WTC11 (cell line): Measurements from ENCODE around the gene TNC. TPM values are rescaled to one million over a fixed set of nuclear protein-coding genes. Genes with fewer than 3 reads are reported as not detected.

Source experiments
- ATAC-seq: fragments of 200-7000 bp; cut with Tn5 transposase; 2 replicates; pipeline ENCODE4 v1.10.0; 2021; ENCODE audit warnings: mild to moderate bottlenecking, moderate library complexity
- CTCF ChIA-PET: fragments of 300-600 bp; sonication (Branson Sonifier 250); formaldehyde crosslinking; loops from one replicate; lab custom pipeline; 2021; ENCODE audit warnings: antibody characterized with exemption; lab: Charles Lee
- POLR2A ChIA-PET: fragments of 350-600 bp; sonication (Branson Sonifier 250); formaldehyde crosslinking; loops from one replicate; lab custom pipeline; 2021; ENCODE audit warnings: antibody characterized with exemption; lab: Charles Lee
- DNase-seq: peaks from one replicate; pipeline ENCODE4 v3.0.0; 2021; ENCODE audit warnings: low spot score
- H3K27ac Mint-ChIP-seq: 2 replicates; pipeline ENCODE4 v1.8.0; 2021; ENCODE audit warnings: mixed read lengths
- H3K27me3 Mint-ChIP-seq: 2 replicates; pipeline ENCODE4 v1.8.0; 2021; ENCODE audit warnings: low read depth, mild to moderate bottlenecking, moderate library complexity, mixed read lengths
- H3K36me3 Mint-ChIP-seq: 2 replicates; pipeline ENCODE4 v1.8.0; 2021; ENCODE audit warnings: mixed read lengths
- H3K4me1 Mint-ChIP-seq: 2 replicates; pipeline ENCODE4 v1.8.0; 2022; ENCODE audit warnings: mixed read lengths
- H3K4me3 Mint-ChIP-seq: 2 replicates; pipeline ENCODE4 v1.8.0; 2021; ENCODE audit warnings: mild to moderate bottlenecking, moderate library complexity, mixed read lengths
- H3K9me3 Mint-ChIP-seq: 2 replicates; pipeline ENCODE4 v1.8.0; 2021; ENCODE audit warnings: mixed read lengths
- ARID4B ChIP-seq: sonication (generic); formaldehyde crosslinking; IDR thresholded peaks from 2 replicates; pipeline ENCODE4 v1.8.0; 2023; ENCODE audit warnings: missing genetic modification reagents, mild to moderate bottlenecking, borderline replicate concordance
- ESRRA ChIP-seq: sonication (generic); formaldehyde crosslinking; IDR thresholded peaks from 2 replicates; pipeline ENCODE4 v1.8.1; 2022; ENCODE audit warnings: mild to moderate bottlenecking, missing genetic modification reagents, borderline replicate concordance
- IRF1 ChIP-seq: sonication (generic); formaldehyde crosslinking; IDR thresholded peaks from 2 replicates; pipeline ENCODE4 v1.8.0; 2023; ENCODE audit warnings: missing genetic modification reagents
- MAX ChIP-seq: sonication (generic); formaldehyde crosslinking; IDR thresholded peaks from 2 replicates; pipeline ENCODE4 v1.8.0; 2022; ENCODE audit warnings: mild to moderate bottlenecking, missing genetic modification reagents
- MXD4 ChIP-seq: fragments of 250-450 bp; sonication (Bioruptor Pico); IDR thresholded peaks from 2 replicates; pipeline ENCODE4 v1.8.0; 2021; ENCODE audit warnings: mild to moderate bottlenecking, moderate library complexity, borderline replicate concordance
- TCF7 ChIP-seq: sonication (generic); formaldehyde crosslinking; IDR thresholded peaks from 2 replicates; pipeline ENCODE4 v1.8.0; 2022; ENCODE audit warnings: mild to moderate bottlenecking, low read depth, missing genetic modification reagents, moderate library complexity
- ZNF317 ChIP-seq: sonication (generic); formaldehyde crosslinking; IDR thresholded peaks from 2 replicates; pipeline ENCODE4 v1.8.1; 2023; ENCODE audit warnings: low read depth, mild to moderate bottlenecking, moderate library complexity, missing genetic modification reagents, borderline replicate concordance
- total RNA-seq: library from RNA; stranded (reverse); gene quantifications from 3 replicates; pipeline ENCODE4 v1.2.3, GENCODE V29; 2021
- TF ChIP-seq, protein P1 (sequence below): fragments of 250-450 bp; sonication (Bioruptor Pico); IDR thresholded peaks from 2 replicates; pipeline ENCODE4 v1.9.0; 2021; ENCODE audit warnings: mild to moderate bottlenecking, borderline replicate concordance
- TF ChIP-seq, protein P2 (sequence below): sonication (generic); formaldehyde crosslinking; IDR thresholded peaks from 2 replicates; pipeline ENCODE4 v1.8.0; 2023; ENCODE audit warnings: mild to moderate bottlenecking, missing genetic modification reagents
- TF ChIP-seq, protein P3 (sequence below): sonication (generic); formaldehyde crosslinking; IDR thresholded peaks from 2 replicates; pipeline ENCODE4 v1.8.1; 2022; ENCODE audit warnings: missing genetic modification reagents, borderline replicate concordance
- TF ChIP-seq, protein P4 (sequence below): fragments of 250-450 bp; sonication (Bioruptor Pico); IDR thresholded peaks from 2 replicates; pipeline ENCODE4 v1.9.0; 2021; ENCODE audit warnings: mild to moderate bottlenecking

Gene TNC
- total RNA-seq, 1 experiment from 2014 or later: 4.5 TPM

- Mint-ChIP-seq H3K9me3 (no peaks in the 10 kb centered on the region), H3K4me3 (no peak overlapping the region), H3K36me3 (no peaks in the 10 kb centered on the region), H3K27ac (no peak overlapping the region), H3K27me3 (peaks cover 19% of the 10 kb centered on the region), H3K4me1 (peaks cover 9% of the 10 kb centered on the region)
- POLR2A ChIA-PET: no interaction called here
- ATAC-seq: no peak
- no peak for DNase-seq
- TF ChIP-seq MAX (CRISPR knock-in tag) (no peak), ARID4B (CRISPR knock-in tag) (no peak), MXD4 (CRISPR knock-in tag) (no peak), ESRRA (no peak), TCF7 (CRISPR knock-in tag) (no peak), IRF1 (CRISPR knock-in tag) (no peak)
- TF ChIP-seq, protein P1, sequence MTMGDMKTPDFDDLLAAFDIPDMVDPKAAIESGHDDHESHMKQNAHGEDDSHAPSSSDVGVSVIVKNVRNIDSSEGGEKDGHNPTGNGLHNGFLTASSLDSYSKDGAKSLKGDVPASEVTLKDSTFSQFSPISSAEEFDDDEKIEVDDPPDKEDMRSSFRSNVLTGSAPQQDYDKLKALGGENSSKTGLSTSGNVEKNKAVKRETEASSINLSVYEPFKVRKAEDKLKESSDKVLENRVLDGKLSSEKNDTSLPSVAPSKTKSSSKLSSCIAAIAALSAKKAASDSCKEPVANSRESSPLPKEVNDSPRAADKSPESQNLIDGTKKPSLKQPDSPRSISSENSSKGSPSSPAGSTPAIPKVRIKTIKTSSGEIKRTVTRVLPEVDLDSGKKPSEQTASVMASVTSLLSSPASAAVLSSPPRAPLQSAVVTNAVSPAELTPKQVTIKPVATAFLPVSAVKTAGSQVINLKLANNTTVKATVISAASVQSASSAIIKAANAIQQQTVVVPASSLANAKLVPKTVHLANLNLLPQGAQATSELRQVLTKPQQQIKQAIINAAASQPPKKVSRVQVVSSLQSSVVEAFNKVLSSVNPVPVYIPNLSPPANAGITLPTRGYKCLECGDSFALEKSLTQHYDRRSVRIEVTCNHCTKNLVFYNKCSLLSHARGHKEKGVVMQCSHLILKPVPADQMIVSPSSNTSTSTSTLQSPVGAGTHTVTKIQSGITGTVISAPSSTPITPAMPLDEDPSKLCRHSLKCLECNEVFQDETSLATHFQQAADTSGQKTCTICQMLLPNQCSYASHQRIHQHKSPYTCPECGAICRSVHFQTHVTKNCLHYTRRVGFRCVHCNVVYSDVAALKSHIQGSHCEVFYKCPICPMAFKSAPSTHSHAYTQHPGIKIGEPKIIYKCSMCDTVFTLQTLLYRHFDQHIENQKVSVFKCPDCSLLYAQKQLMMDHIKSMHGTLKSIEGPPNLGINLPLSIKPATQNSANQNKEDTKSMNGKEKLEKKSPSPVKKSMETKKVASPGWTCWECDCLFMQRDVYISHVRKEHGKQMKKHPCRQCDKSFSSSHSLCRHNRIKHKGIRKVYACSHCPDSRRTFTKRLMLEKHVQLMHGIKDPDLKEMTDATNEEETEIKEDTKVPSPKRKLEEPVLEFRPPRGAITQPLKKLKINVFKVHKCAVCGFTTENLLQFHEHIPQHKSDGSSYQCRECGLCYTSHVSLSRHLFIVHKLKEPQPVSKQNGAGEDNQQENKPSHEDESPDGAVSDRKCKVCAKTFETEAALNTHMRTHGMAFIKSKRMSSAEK (CRISPR knock-in tag): no peak
- TF ChIP-seq, protein P2, sequence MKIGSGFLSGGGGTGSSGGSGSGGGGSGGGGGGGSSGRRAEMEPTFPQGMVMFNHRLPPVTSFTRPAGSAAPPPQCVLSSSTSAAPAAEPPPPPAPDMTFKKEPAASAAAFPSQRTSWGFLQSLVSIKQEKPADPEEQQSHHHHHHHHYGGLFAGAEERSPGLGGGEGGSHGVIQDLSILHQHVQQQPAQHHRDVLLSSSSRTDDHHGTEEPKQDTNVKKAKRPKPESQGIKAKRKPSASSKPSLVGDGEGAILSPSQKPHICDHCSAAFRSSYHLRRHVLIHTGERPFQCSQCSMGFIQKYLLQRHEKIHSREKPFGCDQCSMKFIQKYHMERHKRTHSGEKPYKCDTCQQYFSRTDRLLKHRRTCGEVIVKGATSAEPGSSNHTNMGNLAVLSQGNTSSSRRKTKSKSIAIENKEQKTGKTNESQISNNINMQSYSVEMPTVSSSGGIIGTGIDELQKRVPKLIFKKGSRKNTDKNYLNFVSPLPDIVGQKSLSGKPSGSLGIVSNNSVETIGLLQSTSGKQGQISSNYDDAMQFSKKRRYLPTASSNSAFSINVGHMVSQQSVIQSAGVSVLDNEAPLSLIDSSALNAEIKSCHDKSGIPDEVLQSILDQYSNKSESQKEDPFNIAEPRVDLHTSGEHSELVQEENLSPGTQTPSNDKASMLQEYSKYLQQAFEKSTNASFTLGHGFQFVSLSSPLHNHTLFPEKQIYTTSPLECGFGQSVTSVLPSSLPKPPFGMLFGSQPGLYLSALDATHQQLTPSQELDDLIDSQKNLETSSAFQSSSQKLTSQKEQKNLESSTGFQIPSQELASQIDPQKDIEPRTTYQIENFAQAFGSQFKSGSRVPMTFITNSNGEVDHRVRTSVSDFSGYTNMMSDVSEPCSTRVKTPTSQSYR (CRISPR knock-in tag): no peak
- TF ChIP-seq, protein P3, sequence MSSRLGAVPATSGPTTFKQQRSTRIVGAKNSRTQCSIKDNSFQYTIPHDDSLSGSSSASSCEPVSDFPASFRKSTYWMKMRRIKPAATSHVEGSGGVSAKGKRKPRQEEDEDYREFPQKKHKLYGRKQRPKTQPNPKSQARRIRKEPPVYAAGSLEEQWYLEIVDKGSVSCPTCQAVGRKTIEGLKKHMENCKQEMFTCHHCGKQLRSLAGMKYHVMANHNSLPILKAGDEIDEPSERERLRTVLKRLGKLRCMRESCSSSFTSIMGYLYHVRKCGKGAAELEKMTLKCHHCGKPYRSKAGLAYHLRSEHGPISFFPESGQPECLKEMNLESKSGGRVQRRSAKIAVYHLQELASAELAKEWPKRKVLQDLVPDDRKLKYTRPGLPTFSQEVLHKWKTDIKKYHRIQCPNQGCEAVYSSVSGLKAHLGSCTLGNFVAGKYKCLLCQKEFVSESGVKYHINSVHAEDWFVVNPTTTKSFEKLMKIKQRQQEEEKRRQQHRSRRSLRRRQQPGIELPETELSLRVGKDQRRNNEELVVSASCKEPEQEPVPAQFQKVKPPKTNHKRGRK (CRISPR knock-in tag): no peak
- CTCF ChIA-PET: interaction anchor here (1.0 kb wide), 1 partner anchor 18 kb away, joined by 6 read pairs; no protein-coding TSS in a partner anchor
Measured at GRCh38 chr9:115046824-115047223, 71.1 kb downstream of the TNC start.

GRCh38 chr9:115046199-115046598 is 71.8 kb downstream of the TNC start:
- no peak for ATAC-seq
- H3K27ac Mint-ChIP-seq: no peak overlapping the region
- DNase-seq: no peak
- peaks cover 9% of the 10 kb centered on the region for H3K4me1 Mint-ChIP-seq
- peaks cover 19% of the 10 kb centered on the region for H3K27me3 Mint-ChIP-seq
- ChIA-PET POLR2A (no interaction called here), CTCF (no interaction called here)
- no peaks in the 10 kb centered on the region for H3K9me3 Mint-ChIP-seq
- H3K36me3 Mint-ChIP-seq: no peaks in the 10 kb centered on the region
- no peak overlapping the region for H3K4me3 Mint-ChIP-seq
- no peak for TF ChIP-seq ARID4B (CRISPR knock-in tag)
- TF ChIP-seq ZNF317 (CRISPR knock-in tag): no peak
- TF ChIP-seq, protein P4, sequence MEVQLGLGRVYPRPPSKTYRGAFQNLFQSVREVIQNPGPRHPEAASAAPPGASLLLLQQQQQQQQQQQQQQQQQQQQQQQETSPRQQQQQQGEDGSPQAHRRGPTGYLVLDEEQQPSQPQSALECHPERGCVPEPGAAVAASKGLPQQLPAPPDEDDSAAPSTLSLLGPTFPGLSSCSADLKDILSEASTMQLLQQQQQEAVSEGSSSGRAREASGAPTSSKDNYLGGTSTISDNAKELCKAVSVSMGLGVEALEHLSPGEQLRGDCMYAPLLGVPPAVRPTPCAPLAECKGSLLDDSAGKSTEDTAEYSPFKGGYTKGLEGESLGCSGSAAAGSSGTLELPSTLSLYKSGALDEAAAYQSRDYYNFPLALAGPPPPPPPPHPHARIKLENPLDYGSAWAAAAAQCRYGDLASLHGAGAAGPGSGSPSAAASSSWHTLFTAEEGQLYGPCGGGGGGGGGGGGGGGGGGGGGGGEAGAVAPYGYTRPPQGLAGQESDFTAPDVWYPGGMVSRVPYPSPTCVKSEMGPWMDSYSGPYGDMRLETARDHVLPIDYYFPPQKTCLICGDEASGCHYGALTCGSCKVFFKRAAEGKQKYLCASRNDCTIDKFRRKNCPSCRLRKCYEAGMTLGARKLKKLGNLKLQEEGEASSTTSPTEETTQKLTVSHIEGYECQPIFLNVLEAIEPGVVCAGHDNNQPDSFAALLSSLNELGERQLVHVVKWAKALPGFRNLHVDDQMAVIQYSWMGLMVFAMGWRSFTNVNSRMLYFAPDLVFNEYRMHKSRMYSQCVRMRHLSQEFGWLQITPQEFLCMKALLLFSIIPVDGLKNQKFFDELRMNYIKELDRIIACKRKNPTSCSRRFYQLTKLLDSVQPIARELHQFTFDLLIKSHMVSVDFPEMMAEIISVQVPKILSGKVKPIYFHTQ: no peak
